Activated CD8-positive, alpha-beta memory T cell treated with anti-CD3 and anti-CD28 coated beads for 36 hours (primary cell): Measurements from ENCODE around the gene LSS. TPM values are rescaled to one million over a fixed set of nuclear protein-coding genes. Genes with fewer than 3 reads are reported as not detected.
"Not testable (repeated sequence)": the region's sequence is repeated elsewhere in the genome, so short reads cannot be mapped to it uniquely, and the experiment has no call there.

Experiments
- CTCF ChIA-PET: fragments of 350-600 bp; sonication (Branson Sonifier 250); formaldehyde crosslinking; loops from one replicate; lab custom pipeline; 2021; ENCODE audit warnings: antibody characterized with exemption; lab: Charles Lee
- POLR2A ChIA-PET: fragments of 350-600 bp; sonication (Branson Sonifier 250); formaldehyde crosslinking; loops from one replicate; lab custom pipeline; 2021; ENCODE audit warnings: antibody characterized with exemption; lab: Charles Lee
- total RNA-seq, 2 experiments: library from RNA; stranded (reverse); gene quantifications; one replicate each; pipeline ENCODE4 v1.2.3, GENCODE V29; 2021

Gene LSS
- total RNA-seq, 2 experiments from 2014 or later = 19.2 to 20.1 TPM

GRCh38 chr21:46248422-46248782 is 19.8 kb upstream of the LSS start:
- CTCF ChIA-PET = no interaction called here

GRCh38 chr21:46247699-46248421 is 19.3 kb upstream of the LSS start:
- ChIA-PET CTCF (no interaction called here), POLR2A (no interaction called here)

More at GRCh38 chr21:46248422-46248782, 19.8 kb upstream of the LSS start:
- POLR2A ChIA-PET = no interaction called here

- ChIA-PET CTCF (no interaction called here), POLR2A (no interaction called here)
Observed at GRCh38 chr21:46246345-46246744, 17.8 kb upstream of the LSS start.

- POLR2A ChIA-PET = no interaction called here
- CTCF ChIA-PET = no interaction called here
Observed at GRCh38 chr21:46245213-46245915, 16.8 kb upstream of the LSS start.

DNA sequence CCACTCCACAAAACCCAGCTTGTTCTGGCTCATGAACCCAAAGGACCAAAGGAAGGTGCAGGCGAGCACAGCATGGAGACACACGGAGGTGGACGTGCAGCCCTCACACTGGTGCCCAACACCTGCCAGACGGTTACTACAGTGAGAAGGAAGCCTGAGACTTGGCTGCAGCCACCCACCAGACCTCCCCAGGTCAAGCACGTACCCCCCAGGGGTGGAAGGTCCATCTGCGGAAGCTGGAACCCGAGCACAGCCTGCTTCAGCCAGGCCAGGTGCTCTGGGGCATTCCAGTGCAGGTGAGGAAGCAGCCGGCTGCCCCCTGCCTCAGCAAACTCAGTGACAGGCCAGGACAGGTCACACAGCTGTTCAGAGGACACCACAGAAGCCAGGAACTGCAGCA is 16.0 kb upstream of the LSS start:
- POLR2A ChIA-PET = no interaction called here
- CTCF ChIA-PET = interaction anchor here (0.9 kb wide), 1 partner anchor 29 kb away, joined by 3 read pairs; no protein-coding TSS in a partner anchor

- ChIA-PET CTCF (interaction anchor here (0.9 kb wide), 1 partner anchor 29 kb away, joined by 3 read pairs; no protein-coding TSS in a partner anchor), POLR2A (no interaction called here)
Observed at GRCh38 chr21:46243960-46244361, 15.4 kb upstream of the LSS start.

DNA sequence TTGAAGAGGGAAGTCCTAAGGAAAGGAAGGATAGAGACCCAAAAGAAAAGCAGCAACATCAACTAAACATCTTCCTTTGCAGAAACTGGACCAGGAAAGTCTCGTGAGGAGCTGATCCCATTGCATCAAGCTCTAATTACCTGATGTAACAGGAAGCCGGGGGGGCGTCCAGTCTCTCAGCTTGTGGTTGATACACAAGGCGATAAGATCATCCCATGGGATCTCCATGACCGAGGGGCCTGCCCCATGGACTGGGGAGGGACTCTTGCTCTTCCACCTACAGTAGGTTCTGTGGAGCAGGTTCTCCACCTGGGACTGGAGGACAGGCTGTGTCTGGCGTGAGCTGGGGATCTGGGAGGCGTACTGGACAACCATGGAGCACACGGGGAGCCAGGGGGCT is 14.8 kb upstream of the LSS start:
- CTCF ChIA-PET = no interaction called here
- POLR2A ChIA-PET = no interaction called here

- CTCF ChIA-PET, POLR2A ChIA-PET: not testable (repeated sequence)
Observed at GRCh38 chr21:46241577-46241976, 13.0 kb upstream of the LSS start.

GRCh38 chr21:46239817-46240325 is 11.3 kb upstream of the LSS start:
- POLR2A ChIA-PET = no interaction called here
- CTCF ChIA-PET = interaction anchor here (0.8 kb wide), 1 partner anchor 12 kb away, joined by 3 read pairs; no protein-coding TSS in a partner anchor

DNA sequence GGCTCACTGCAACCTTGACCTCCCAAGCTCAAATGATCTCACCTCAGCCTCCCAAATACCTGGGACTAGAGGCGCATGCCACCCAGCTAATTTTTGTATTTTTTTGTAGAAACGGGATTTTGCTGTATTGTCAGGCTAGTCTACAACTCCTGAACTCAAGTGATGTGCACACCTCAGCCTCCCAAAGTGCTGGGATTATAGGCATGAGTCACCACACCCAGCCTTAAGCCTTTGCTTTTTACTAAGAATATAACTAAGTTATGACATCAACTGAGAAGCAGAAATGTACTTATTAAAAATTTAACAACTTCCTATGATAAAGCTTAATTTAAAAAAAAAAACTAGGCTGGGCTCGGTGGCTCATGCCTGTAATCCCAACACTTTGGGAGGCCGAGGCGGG is 8.9 kb upstream of the LSS start:
- CTCF ChIA-PET = no interaction called here
- POLR2A ChIA-PET = no interaction called here

GRCh38 chr21:46234436-46234950 is 5.9 kb upstream of the LSS start:
- ChIA-PET CTCF (no interaction called here), POLR2A (interaction anchor here (0.6 kb wide), 1 partner anchor 114 kb away, joined by 3 read pairs; no protein-coding TSS in a partner anchor)

GRCh38 chr21:46229923-46230260 is 1.3 kb upstream of the LSS start:
- ChIA-PET CTCF (interaction anchor here (1.2 to 1.6 kb wide), 2 partner anchors 49 to 86 kb away, joined by 3 to 6 read pairs; no protein-coding TSS in a partner anchor), POLR2A (no interaction called here)

DNA sequence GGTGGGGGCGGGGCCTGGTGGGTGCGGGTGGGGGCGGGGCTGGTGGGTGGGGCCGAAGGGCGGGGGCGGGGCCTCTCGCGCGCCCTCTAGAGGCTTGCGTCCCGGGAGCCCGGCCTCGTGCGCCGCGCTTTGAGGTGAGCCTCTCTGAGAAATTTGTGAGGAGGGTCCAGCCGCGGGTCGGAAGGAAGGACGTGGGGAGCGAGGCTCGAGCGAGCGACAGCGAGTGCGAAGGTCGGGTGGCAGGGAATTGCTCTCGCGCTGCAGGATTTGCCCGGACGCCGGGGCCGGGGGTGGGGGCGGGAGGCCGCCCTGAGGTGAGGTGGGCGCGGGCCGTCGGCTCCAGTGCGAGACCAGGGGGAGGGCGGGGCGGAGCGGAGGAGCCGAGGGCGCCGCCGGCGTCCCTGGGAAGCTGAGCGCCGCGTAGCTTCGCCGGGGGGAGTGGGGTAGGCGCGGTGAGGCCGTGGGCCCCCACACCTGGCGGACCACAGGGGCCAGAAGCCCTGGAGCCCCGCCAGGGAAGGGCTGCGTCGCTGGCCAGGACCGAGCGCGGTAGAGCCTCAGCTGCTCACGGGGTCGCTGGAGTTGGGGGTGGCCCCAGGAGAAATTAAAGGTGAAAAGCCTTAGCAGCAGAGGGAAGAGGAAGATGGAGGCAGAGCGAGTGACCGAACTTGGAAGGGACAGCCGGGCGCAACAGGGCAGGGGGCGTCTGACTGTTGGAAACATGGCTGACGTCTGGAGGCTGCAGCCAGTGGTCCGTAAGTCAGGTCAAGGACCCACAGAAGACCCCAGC is 754 bp upstream of the LSS start:
- ChIA-PET POLR2A (interaction anchor here (0.5 kb wide), 1 partner anchor 765 kb away, joined by 3 read pairs; no protein-coding TSS in a partner anchor), CTCF (interaction anchor here (0.6 to 1.6 kb wide), 3 partner anchors 28 to 86 kb away, joined by 3 to 6 read pairs (median 3); no protein-coding TSS in a partner anchor)

GRCh38 chr21:46227811-46228344 is 696 bp downstream of the LSS start:
- ChIA-PET POLR2A (no interaction called here), CTCF (interaction anchor here (0.6 kb wide), 1 partner anchor 74 kb away, joined by 3 read pairs; no protein-coding TSS in a partner anchor)

- CTCF ChIA-PET = interaction anchor here (0.6 kb wide), 1 partner anchor 73 kb away, joined by 3 read pairs; no protein-coding TSS in a partner anchor
- POLR2A ChIA-PET = no interaction called here
Observed at GRCh38 chr21:46226920-46227599, 1.5 kb downstream of the LSS start.

- CTCF ChIA-PET = no interaction called here
- POLR2A ChIA-PET = no interaction called here
Observed at GRCh38 chr21:46226146-46226545, 2.4 kb downstream of the LSS start.

DNA sequence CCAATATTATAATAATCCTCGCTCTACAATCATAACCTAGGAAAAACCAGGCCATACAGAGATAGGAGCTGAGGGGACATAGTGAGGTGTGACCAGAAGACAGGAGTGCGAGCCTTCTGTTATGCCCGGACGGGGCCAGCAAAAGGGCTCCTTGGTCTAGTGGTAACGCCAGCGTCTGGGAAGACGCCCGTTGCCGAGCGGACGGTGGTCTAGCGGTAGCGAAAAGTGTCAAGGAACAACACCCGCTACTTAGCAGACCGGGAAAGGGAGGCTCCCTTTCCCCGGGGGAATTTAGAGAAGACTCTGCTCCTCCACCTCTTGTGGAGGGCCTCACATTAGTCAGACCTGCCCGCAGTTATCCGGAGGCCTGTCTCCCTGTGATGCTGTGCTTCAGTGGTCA is 4.9 kb downstream of the LSS start:
- CTCF ChIA-PET, POLR2A ChIA-PET: not testable (repeated sequence)

GRCh38 chr21:46223217-46223616 is 5.4 kb downstream of the LSS start:
- ChIA-PET POLR2A (no interaction called here), CTCF (interaction anchor here (0.9 kb wide), 1 partner anchor 102 kb away, joined by 3 read pairs; no protein-coding TSS in a partner anchor)
